Activated naive CD4-positive, alpha-beta T cell treated with Interleukin-2 at 50 U/mL for 16 hours (primary cell): ENCODE results near the gene ACAD8.
"Not testable (repeated sequence)": the region's sequence is repeated elsewhere in the genome, so short reads cannot be mapped to it uniquely, and the experiment has no call there.

ENCODE experiments used
- DNase-seq: peaks from one replicate; pipeline ENCODE4 v3.0.0-alpha.2; 2020

The ACAD8 gene

GRCh38 chr11:134267966-134268365 lies 14.6 kb downstream of the ACAD8 start:
- no peak for DNase-seq

- DNase-seq = peak; percentile 15
Observed at GRCh38 chr11:134270250-134270714, 16.9 kb downstream of the ACAD8 start.

GRCh38 chr11:134271978-134272377 lies 18.6 kb downstream of the ACAD8 start:
- no peak for DNase-seq

GRCh38 chr11:134272381-134273316 lies 19.3 kb downstream of the ACAD8 start:
- DNase-seq = no peak

GRCh38 chr11:134273317-134273712 lies 19.9 kb downstream of the ACAD8 start:
- DNase-seq = no peak

- no peak for DNase-seq
Observed at GRCh38 chr11:134275188-134275533, 21.8 kb downstream of the ACAD8 start.

GRCh38 chr11:134275534-134276395 lies 22.4 kb downstream of the ACAD8 start, which contains the start of gene GLB1L3:
TSS of gene GLB1L3 (plus strand) at chr11:134276379. CDS start at chr11:134276741, 362 bp downstream.
- peak; percentile 82 for DNase-seq

- DNase-seq = peak; percentile 15
Observed at GRCh38 chr11:134276396-134277182, 23.2 kb downstream of the ACAD8 start.

- DNase-seq = no peak
Observed at GRCh38 chr11:134277183-134278001, 24.0 kb downstream of the ACAD8 start.

DNA sequence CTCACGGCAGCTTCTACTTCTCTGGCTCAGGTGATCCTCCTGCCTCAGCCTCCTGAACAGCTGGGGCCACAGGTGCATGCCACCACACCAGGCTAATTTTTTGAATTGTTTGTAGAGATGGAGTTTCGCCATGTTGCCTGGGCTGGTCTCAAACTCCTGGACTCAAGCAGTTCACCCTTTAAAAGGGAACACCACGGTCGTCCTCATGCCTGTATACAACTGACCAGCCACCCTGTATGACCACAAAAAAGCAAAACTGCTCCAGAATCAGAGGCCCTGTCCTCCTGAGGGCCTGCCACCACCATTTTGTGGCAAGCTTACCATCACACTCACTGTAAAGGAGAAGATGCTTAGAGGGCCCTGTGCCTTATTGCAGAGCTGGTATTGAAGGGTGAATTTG lies 25.0 kb downstream of the ACAD8 start:
- no peak for DNase-seq

- DNase-seq = not testable (repeated sequence)
Observed at GRCh38 chr11:134281635-134282034, 28.3 kb downstream of the ACAD8 start.

GRCh38 chr11:134282121-134283045 lies 29.0 kb downstream of the ACAD8 start:
- DNase-seq = no peak

DNA sequence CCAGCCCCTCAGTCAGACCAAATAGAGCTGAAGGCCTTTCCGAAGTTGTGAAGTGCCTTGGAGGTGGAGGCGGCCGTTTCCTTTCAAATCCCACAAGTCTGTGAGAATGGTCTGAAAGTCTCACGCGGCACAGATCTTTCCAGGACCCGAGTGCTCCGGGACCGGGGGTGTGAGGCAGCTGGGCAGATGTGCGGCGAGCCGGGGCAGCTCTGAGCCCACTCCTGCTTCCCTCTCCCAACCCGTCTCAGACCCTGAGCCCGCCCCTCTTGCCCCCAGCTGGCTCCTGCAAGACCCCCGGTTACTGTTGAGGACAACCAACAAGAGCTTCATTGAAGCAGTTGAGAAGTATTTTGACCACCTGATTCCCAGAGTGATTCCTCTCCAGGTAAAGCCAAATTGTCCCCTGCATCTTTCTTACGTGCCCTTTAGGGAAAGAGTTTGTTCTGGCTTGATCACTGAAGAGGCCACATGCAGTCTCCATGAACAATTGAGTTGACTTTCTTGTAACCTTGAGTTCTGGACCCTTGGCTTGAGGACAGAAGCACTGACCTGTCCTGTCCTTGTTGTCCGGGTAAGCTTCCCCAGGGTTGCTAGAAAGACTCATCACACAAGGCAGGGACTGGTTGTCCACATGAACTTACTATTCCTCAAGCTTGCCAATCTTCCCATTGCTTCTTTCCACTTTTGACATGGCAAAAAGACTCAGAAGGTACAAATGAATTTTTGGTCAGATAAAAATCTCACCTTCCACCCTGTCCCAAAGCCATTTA lies 30.3 kb downstream of the ACAD8 start:
- no peak for DNase-seq

GRCh38 chr11:134284349-134284748 lies 31.0 kb downstream of the ACAD8 start:
- not testable (repeated sequence) for DNase-seq

DNA sequence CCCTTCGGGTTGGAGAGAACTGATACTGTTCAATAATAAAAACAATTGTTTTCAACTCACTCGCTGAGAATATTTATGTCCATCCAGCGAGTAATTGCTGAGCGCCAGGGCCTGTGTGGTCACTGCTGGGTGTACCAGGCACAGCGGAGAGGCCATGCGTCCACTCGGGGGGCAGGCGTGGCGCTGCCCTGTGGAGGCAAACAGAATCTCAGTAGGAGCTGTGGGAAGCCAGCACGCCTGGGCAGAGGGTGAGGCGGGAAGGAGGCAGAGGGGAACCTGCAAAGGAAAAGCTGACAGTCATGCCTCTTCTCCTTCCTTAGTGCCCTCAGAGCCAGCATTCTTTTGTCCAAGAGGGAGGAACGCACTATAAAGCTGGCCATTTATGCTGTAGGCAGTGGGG lies 34.2 kb downstream of the ACAD8 start:
- no peak for DNase-seq

DNA sequence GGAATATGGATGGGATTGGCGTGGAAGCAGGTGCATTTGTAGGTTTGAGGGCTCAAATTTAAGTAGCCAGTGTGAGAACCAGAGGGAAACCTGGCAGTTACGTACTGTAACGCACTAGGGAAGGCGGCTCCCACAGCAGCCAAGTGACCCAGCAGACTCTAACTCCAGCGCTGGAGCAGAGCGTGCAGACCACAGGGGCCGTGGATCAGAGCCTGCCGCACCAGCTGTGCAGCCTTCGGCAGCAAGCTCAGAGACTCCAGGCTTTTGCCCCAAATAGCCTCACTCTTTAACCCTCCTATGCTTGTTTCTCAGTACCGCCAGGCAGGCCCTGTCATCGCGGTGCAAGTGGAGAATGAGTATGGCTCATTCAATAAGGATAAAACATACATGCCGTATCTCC lies 35.1 kb downstream of the ACAD8 start:
- no peak for DNase-seq

DNA sequence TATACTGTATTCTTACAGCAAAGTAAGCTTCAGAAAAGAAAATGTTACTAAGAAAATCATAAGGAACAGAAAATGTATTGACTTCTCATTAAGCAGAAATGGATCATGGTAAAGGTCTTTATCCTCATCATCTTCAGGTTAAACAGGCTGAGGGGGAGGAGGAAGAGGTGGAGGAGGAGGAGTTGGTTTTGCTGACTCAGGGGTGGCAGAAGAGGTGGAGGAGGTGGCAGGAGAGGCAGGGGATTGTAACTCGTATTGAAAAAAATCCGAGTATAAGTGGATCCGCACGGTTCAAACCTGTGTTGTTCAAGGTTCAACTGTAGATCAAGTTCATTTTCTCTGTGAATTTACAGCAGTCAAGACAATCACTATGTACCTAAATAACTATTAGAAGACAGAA lies 35.8 kb downstream of the ACAD8 start:
- no peak for DNase-seq

GRCh38 chr11:134289789-134290188 lies 36.4 kb downstream of the ACAD8 start:
- DNase-seq = no peak

DNA sequence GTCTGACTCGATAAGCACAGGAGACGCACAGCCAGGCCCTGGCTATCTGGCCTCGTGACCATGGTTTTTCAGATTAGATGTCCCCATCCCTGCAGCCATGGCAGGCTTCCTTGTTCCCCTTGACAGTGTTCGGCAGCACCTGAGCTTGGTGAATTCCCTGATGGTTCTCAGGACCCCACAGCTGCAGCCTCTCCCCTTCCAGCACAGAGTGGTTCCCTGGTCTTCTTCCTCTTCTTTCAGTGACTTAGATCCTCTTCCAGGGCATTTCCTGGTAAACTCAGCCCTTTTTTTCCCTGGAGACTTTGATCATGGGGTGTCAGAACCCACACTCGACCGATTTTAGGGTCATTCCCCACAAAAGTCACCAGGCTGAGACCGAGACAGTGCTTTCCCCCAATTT lies 37.3 kb downstream of the ACAD8 start:
- DNase-seq = no peak

DNA sequence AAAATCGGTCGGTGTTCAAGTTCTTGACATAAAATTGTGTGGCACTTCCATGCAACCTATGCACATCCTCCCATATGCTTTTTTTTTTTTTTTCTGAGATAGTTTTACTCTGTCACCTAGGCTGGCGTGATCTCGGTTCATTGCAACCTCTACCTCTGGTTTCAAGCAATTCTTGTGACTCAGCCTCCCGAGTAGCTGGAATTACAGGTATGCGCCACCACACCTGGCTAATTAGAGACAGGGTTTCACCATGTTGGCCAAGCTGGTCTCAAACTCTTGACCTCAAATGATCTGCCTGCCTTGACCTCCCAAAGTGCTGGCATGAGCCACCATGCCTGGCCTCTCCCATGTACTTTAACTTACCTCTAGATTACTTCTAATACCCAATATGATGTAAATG lies 37.8 kb downstream of the ACAD8 start:
- DNase-seq = no peak
